B cell (primary cell): ENCODE data around the gene ITPR1. TPM values are rescaled to one million over a fixed set of nuclear protein-coding genes. Genes with fewer than 3 reads are reported as not detected.

Source experiments
- ATAC-seq: fragments of 200-7000 bp; cut with Tn5 transposase; one replicate; pipeline ENCODE4 v1.10.0; 2021; ENCODE audit warnings: low read depth, mild to moderate bottlenecking, moderate number of reproducible peaks, moderate library complexity
- CTCF ChIA-PET: fragments of 350-600 bp; sonication (Branson Sonifier 250); formaldehyde crosslinking; loops from one replicate; lab custom pipeline; 2021; ENCODE audit warnings: antibody characterized with exemption, inconsistent platforms; lab: Charles Lee
- POLR2A ChIA-PET: fragments of 350-600 bp; sonication (Branson Sonifier 250); formaldehyde crosslinking; loops from one replicate; lab custom pipeline; 2021; ENCODE audit warnings: antibody characterized with exemption; lab: Charles Lee
- DNase-seq: peaks from one replicate; pipeline ENCODE4 v3.0.0; 2013
- H2AFZ ChIP-seq: 2 replicates; pipeline ENCODE4 v1.6.1; 2012; ENCODE audit warnings: mild to moderate bottlenecking, low read depth, low read length; ENCODE audit not compliant: insufficient read depth, poor library complexity, severe bottlenecking
- H3K27ac ChIP-seq, 2 donors: 1 replicate in 1 of 2; 2 replicates in 1 of 2; pipeline ENCODE4 v1.5.1; 2012 to 2013; ENCODE audit warnings: low read length in 2 of 2, mild to moderate bottlenecking in 2 of 2, moderate library complexity in 1 of 2
- H3K27me3 ChIP-seq, 4 experiments: fragments of 200-600 bp in 1 of 4; sonication (generic) in 1 of 4; replicated peaks in 1 of 4; 1 replicate in 2 of 4; 2 replicates in 2 of 4; pipeline versions ENCODE4 v1.6.1 to v1.7.0; 2013 to 2016; ENCODE audit warnings: low read length in 3 of 4, mild to moderate bottlenecking in 2 of 4, mixed read lengths in 1 of 4, moderate library complexity in 1 of 4; ENCODE audit not compliant: insufficient read depth in 4 of 4, control insufficient read depth in 3 of 4; ENCODE audit errors: control extremely low read depth in 1 of 4
- H3K36me3 ChIP-seq, 2 experiments: replicated peaks in 1 of 2; 1 replicate in 1 of 2; 2 replicates in 1 of 2; pipeline versions ENCODE4 v1.6.1 to v1.7.1; 2013; ENCODE audit warnings: low read length in 1 of 2; ENCODE audit not compliant: insufficient read depth in 2 of 2, control insufficient read depth in 1 of 2; ENCODE audit errors: control extremely low read depth in 1 of 2, extremely low read depth in 1 of 2
- H3K4me1 ChIP-seq, 2 donors: fragments of 200-600 bp in 1 of 2; sonication (generic) in 1 of 2; 1 replicate in 1 of 2; 2 replicates in 1 of 2; pipeline versions ENCODE4 v1.5.1 to v1.6.1; 2013 to 2017; ENCODE audit warnings: low read length in 2 of 2; ENCODE audit not compliant: control insufficient read depth in 2 of 2, insufficient read depth in 2 of 2
- H3K4me2 ChIP-seq: replicated peaks from 2 replicates; pipeline ENCODE3; 2012; ENCODE audit warnings: mild to moderate bottlenecking, low read depth, low read length; ENCODE audit not compliant: poor library complexity, severe bottlenecking
- H3K4me3 ChIP-seq, 5 experiments: fragments of 200-600 bp in 1 of 5; sonication (generic) in 1 of 5; 1 replicate in 3 of 5; 2 replicates in 2 of 5; pipeline versions ENCODE4 v1.5.1 to v1.7.0; 2011 to 2016; ENCODE audit warnings: low read length in 4 of 5, mild to moderate bottlenecking in 4 of 5, low read depth in 2 of 5, control low read depth in 1 of 5, moderate library complexity in 1 of 5; ENCODE audit not compliant: insufficient read depth in 1 of 5; ENCODE audit errors: control extremely low read depth in 1 of 5, extremely low read depth in 1 of 5
- H3K79me2 ChIP-seq: fragments of 200-600 bp; sonication (generic); one replicate; pipeline ENCODE4 v1.6.0; 2016; ENCODE audit warnings: low read length; ENCODE audit not compliant: control insufficient read depth, insufficient read depth
- H3K9ac ChIP-seq: fragments of 200-600 bp; sonication (generic); 2 replicates; pipeline ENCODE4 v1.6.1; 2017; ENCODE audit warnings: mild to moderate bottlenecking, low read length, moderate library complexity
- H3K9me3 ChIP-seq, 3 donors: one replicate each; pipeline versions ENCODE4 v1.6.1 to v1.7.1; 2013; ENCODE audit warnings: low read length in 2 of 3; ENCODE audit not compliant: control insufficient read depth in 2 of 3, insufficient read depth in 1 of 3; ENCODE audit errors: control extremely low read depth in 1 of 3
- H4K20me1 ChIP-seq: 2 replicates; pipeline ENCODE4 v1.6.0; 2012; ENCODE audit warnings: mild to moderate bottlenecking, low read length; ENCODE audit not compliant: insufficient read depth, control insufficient read depth, poor library complexity, severe bottlenecking
- H3K27ac Mint-ChIP-seq: one replicate; pipeline ENCODE4 v1.8.0; 2021; ENCODE audit warnings: mixed read lengths
- H3K27me3 Mint-ChIP-seq: one replicate; pipeline ENCODE4 v1.8.0; 2021; ENCODE audit warnings: mixed read lengths
- H3K4me1 Mint-ChIP-seq: one replicate; pipeline ENCODE4 v1.8.0; 2021; ENCODE audit warnings: mixed read lengths
- H3K4me3 Mint-ChIP-seq: one replicate; pipeline ENCODE4 v1.8.0; 2021; ENCODE audit warnings: mixed read lengths
- H3K9me3 Mint-ChIP-seq: one replicate; pipeline ENCODE4 v1.8.0; 2022; ENCODE audit warnings: mixed read lengths; ENCODE audit not compliant: insufficient read depth
- EZH2 ChIP-seq: IDR thresholded peaks from 2 replicates; pipeline ENCODE4 v1.6.1; 2012; ENCODE audit warnings: borderline replicate concordance, low read depth, mild to moderate bottlenecking, moderate library complexity, low read length; ENCODE audit not compliant: insufficient read depth, poor library complexity, severe bottlenecking
- WGBS: methylation state at CpG from one replicate; pipeline ENCODE4 v1.1.5; 2013; ENCODE audit warnings: missing lambda C conversion rate; ENCODE audit not compliant: insufficient coverage; 5-methylcytosine and 5-hydroxymethylcytosine counted together
- intact Hi-C: fragments of 100-400 bp; cut with micrococcal nuclease; formaldehyde crosslinking; loops from one replicate; pipeline ENCODE4 v1.10.0; 2022
- polyA plus RNA-seq: library from polyadenylated mRNA; depleted of rRNA; stranded (reverse); fragments of >200 nt; gene quantifications from 2 replicates; pipeline ENCODE4 v1.2.3, GENCODE V29; 2012
- total RNA-seq, 2 donors: library from RNA; stranded (reverse); fragments of 120-200 nt in 1 of 2; gene quantifications; 1 replicate in 1 of 2; 2 replicates in 1 of 2; pipeline versions ENCODE4 v1.2.3 to v1.2.4, GENCODE V29; 2013 to 2022
- TF ChIP-seq, protein P1 (sequence below): fragments of 200-600 bp; IDR thresholded peaks from one replicate; pipeline ENCODE4 v1.8.0; 2022; ENCODE audit warnings: antibody characterized with exemption, mild to moderate bottlenecking

ITPR1 gene
- total and polyA plus RNA-seq, 2 donors (not counting 1 experiment from before 2014, with no cell fraction given): 64.0 to 332 TPM

DNA sequence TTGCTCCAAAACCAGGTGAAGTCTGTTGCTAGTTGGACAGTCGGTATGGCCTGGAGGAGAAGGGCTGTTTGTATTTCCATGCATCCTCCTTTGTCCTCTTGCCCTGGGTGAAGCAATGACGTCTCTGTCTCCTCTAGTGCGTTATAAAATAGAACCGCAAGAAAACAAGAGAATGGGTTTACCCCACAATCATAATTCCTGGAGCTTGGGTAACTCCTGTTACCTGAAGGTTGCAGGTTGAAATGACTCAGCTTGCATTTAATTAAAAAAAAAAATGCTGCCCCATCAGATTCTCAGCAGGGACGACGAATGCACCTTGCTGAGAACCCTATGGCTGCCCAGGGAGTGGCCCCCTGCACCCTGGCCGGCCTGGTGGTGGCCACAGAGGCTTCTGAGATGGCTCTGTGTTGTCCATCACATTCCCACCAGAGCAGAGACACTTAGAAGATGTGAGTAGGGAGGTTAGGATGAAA is 257.9 kb downstream of the ITPR1 start:
- peaks cover 0 to 16% of the 10 kb centered on the region in 2 donors for H3K4me1 ChIP-seq
- TF ChIP-seq, protein P1, sequence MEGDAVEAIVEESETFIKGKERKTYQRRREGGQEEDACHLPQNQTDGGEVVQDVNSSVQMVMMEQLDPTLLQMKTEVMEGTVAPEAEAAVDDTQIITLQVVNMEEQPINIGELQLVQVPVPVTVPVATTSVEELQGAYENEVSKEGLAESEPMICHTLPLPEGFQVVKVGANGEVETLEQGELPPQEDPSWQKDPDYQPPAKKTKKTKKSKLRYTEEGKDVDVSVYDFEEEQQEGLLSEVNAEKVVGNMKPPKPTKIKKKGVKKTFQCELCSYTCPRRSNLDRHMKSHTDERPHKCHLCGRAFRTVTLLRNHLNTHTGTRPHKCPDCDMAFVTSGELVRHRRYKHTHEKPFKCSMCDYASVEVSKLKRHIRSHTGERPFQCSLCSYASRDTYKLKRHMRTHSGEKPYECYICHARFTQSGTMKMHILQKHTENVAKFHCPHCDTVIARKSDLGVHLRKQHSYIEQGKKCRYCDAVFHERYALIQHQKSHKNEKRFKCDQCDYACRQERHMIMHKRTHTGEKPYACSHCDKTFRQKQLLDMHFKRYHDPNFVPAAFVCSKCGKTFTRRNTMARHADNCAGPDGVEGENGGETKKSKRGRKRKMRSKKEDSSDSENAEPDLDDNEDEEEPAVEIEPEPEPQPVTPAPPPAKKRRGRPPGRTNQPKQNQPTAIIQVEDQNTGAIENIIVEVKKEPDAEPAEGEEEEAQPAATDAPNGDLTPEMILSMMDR: no peak
- no peak for TF ChIP-seq EZH2
- no peaks in the 10 kb centered on the region for H3K9me3 ChIP-seq
- no peaks in the 10 kb centered on the region for H3K27me3 ChIP-seq
- no peak overlapping the region for H3K9ac ChIP-seq
- H3K9me3 Mint-ChIP-seq: no peaks in the 10 kb centered on the region
- H3K27ac ChIP-seq: peak overlapping the region in 1 of 2 donors; percentile 19
- peaks cover 27% of the 10 kb centered on the region for H3K79me2 ChIP-seq
- H3K4me3 Mint-ChIP-seq: no peak overlapping the region
- peaks cover 27% of the 10 kb centered on the region for H3K4me1 Mint-ChIP-seq
- no peak overlapping the region for H3K4me3 ChIP-seq
- H2AFZ ChIP-seq: no peak overlapping the region
- peak overlapping the region; percentile 48 for H3K27ac Mint-ChIP-seq
- H3K4me2 ChIP-seq: no peak overlapping the region
- 80% methylated on average over 1 of the region's 7 CpGs for WGBS
- no peak for ATAC-seq
- intact Hi-C loops: no loop called here
- H3K27me3 Mint-ChIP-seq: no peaks in the 10 kb centered on the region
- DNase-seq: no peak
- POLR2A ChIA-PET: interaction anchor here (0.6 kb wide), 1 partner anchor 305 kb away, joined by 4 read pairs; no protein-coding TSS in a partner anchor
- H4K20me1 ChIP-seq: peaks cover 64% of the 10 kb centered on the region
- CTCF ChIA-PET: interaction anchor here (2.5 kb wide), 1 partner anchor 39 kb away, joined by 13 read pairs; no protein-coding TSS in a partner anchor
- H3K36me3 ChIP-seq: peaks cover 1 to 75% of the 10 kb centered on the region in 2 experiments

DNA sequence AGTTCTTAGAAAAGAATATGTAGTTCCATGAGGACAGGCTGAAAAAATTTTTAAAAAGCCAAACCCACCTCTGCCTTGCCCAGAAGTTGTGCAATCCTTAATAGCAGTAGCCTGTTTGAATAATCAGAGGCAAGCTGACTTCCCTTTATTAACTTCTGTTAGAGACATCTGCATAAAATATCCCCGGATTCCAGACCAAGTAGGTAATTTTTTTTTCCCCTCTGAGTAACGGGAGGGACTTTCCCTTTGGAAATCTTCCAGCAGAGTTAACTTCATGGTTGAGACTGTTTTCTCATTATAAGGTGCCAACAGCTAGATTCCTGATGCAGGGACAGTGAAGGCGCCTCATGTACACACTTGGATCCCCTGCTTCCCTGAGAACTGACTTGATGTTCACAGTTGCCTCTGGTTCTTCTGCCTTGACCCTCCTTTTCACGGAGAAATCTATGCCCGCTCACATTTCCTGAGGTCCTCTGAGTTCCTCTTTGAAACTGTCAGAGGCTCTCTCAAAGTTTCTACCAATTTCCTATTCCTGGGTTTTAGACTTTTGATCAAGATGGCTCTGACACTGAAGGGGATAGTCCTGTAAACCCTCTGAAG is 258.5 kb downstream of the ITPR1 start:
- H4K20me1 ChIP-seq: peaks cover 62% of the 10 kb centered on the region
- CTCF ChIA-PET: interaction anchor here (2.5 kb wide), 1 partner anchor 40 kb away, joined by 13 read pairs; no protein-coding TSS in a partner anchor
- no peak overlapping the region for H3K4me2 ChIP-seq
- no peak overlapping the region for H3K9ac ChIP-seq
- Mint-ChIP-seq H3K27me3 (no peaks in the 10 kb centered on the region), H3K4me3 (no peak overlapping the region), H3K9me3 (no peaks in the 10 kb centered on the region), H3K27ac (peak overlapping the region; percentile 48), H3K4me1 (peaks cover 27% of the 10 kb centered on the region)
- WGBS: 44% methylated on average over 3 of the region's 5 CpGs
- TF ChIP-seq, protein P1: no peak
- no peak for TF ChIP-seq EZH2
- ATAC-seq (no peak), DNase-seq (no peak)
- peaks cover 25% of the 10 kb centered on the region for H3K79me2 ChIP-seq
- H2AFZ ChIP-seq: no peak overlapping the region
- H3K4me1 ChIP-seq: peaks cover 0 to 16% of the 10 kb centered on the region in 2 donors
- no peak overlapping the region for H3K27ac ChIP-seq
- POLR2A ChIA-PET: no interaction called here
- H3K9me3 ChIP-seq: no peaks in the 10 kb centered on the region
- intact Hi-C loops: no loop called here
- no peaks in the 10 kb centered on the region for H3K27me3 ChIP-seq
- no peak overlapping the region for H3K4me3 ChIP-seq
- peaks cover 1 to 75% of the 10 kb centered on the region in 2 experiments for H3K36me3 ChIP-seq
